ENCODE measurements around the gene SCARB1.

Gene SCARB1

DNA sequence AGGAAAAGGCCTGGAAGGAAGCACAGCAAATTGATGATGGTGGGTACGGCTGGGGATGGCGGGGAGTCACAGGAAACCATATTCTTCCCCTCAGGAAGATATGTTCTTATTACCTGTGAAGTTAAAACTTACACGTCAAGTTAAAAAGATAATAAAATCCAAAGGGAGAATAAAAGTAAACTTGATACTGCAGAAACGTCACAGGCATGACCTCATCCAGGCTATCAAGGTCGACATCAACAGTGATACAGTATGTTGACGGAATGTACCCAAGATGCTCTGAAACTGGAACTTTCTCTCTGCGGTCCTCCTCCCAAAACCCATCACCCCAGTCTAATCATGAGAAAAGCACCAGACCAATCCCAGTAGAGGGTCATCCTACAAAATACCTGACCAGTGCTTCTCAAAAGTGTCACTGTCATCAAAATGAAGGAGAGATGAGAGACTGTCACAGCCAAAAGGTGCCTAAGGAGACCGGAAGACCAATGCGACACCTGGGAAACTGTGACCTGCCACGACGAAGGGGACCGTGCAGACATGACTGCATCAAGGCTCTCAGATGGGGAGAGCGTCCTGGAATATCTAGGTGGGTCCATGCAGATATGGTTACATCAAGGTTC is 74.6 kb downstream of the SCARB1 start:
- DNase-seq (ENCODE audit: extremely low read depth, insufficient read length) = no peak
- Histone ChIP-seq H3K4me3 (replicated peaks; ENCODE audit: low read depth, low read length) (no peak overlapping the region), H3K27me3 (replicated peaks; ENCODE audit: control insufficient read depth, insufficient read depth, low read length) (no peaks in the 10 kb centered on the region), H3K36me3 (ENCODE audit: control insufficient read depth, insufficient read depth, low read length) (peaks cover 37% of the 10 kb centered on the region)
- TF ChIP-seq, protein P1, sequence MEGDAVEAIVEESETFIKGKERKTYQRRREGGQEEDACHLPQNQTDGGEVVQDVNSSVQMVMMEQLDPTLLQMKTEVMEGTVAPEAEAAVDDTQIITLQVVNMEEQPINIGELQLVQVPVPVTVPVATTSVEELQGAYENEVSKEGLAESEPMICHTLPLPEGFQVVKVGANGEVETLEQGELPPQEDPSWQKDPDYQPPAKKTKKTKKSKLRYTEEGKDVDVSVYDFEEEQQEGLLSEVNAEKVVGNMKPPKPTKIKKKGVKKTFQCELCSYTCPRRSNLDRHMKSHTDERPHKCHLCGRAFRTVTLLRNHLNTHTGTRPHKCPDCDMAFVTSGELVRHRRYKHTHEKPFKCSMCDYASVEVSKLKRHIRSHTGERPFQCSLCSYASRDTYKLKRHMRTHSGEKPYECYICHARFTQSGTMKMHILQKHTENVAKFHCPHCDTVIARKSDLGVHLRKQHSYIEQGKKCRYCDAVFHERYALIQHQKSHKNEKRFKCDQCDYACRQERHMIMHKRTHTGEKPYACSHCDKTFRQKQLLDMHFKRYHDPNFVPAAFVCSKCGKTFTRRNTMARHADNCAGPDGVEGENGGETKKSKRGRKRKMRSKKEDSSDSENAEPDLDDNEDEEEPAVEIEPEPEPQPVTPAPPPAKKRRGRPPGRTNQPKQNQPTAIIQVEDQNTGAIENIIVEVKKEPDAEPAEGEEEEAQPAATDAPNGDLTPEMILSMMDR (IDR thresholded peaks at IDR 0.05; ENCODE audit: insufficient read depth, low read length, poor library complexity, severe bottlenecking) = no peak

DNA sequence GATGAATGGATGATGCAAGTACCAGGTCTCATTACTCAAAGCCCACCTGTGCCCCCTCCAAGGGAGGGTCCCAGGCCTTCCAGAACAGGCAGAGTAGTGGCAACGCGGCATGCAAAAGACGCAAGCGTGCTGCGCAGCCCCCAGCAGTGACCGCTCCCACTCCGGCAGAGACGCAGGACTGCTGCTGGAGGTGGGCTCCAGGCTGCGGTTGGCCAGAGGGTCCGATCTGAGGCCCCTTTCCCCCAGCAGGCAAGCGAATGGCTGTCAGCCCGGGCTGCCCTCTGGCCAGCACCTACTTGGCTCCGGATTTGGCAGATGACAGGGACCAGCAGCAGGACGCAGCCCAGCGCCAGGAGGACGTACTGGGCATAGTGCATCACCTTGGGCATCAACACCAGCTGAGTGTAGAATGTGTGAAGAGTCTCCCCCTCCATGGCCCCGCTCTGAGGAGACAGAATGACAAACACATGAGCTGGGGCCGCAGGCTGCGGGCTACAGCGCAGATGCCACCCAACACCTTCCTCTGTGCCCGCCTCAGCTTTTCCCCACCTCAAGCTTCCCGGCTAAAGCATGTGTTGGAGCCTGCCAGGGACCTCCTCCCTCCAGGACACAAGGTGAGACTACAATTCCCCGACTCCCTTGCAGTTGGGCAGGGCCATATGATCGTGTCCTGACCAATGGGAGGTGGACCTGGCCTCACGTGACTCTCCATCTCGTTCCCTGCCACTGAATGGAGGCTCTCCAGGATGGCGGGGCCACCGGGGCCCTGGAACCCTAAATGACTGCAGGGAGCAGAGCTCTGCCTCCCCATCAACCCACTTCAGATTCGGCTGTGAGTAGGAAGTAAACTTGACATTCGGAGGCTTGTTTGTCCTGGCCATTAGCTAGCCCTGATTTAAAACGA is 77.4 kb downstream of the SCARB1 start:
- Histone ChIP-seq H3K4me3 (replicated peaks; ENCODE audit: low read depth, low read length) (no peak overlapping the region), H3K36me3 (ENCODE audit: control insufficient read depth, insufficient read depth, low read length) (peaks cover 38% of the 10 kb centered on the region), H3K27me3 (replicated peaks; ENCODE audit: control insufficient read depth, insufficient read depth, low read length) (no peaks in the 10 kb centered on the region)
- TF ChIP-seq, protein P1 (IDR thresholded peaks at IDR 0.05; ENCODE audit: insufficient read depth, low read length, poor library complexity, severe bottlenecking) = no peak
- DNase-seq (ENCODE audit: extremely low read depth, insufficient read length) = no peak

DNA sequence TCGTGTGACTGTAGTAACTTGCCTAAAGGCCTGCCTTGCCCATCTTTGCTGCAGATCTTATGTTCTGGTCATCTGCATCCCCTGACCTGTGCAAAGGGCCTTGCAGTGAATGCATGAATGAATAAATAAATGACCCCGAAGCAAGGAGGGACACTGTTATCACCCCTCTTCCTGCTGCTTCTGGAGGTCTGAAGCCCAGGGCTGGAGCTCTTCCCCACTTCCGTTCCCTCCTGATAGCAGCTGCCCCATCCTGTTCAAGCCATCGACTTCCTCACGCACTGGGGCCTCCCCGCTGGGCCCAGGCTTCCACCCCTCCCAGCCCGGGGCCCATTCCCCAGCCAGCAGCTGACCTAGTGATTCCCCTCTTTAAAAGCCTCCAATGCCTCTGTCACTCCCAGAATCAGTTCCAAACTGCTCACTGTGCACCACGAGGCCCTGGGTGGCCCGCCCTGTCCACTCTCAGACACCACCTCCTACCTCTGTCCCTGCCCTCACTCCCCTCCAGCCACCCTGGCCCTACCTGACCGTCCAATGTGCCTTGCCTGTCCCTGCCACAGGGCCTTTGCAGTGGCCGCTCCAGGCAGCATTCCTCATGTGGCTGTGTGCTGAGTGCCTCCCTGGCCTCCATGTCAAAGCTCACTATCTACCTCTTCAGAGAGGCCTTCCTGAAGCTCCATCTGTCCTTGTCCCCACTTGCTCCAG is 78.6 kb downstream of the SCARB1 start:
- H3K4me3 ChIP-seq (replicated peaks; ENCODE audit: low read depth, low read length) = no peak overlapping the region
- H3K36me3 ChIP-seq (ENCODE audit: control insufficient read depth, insufficient read depth, low read length) = peaks cover 35% of the 10 kb centered on the region
- TF ChIP-seq, protein P1 (IDR thresholded peaks at IDR 0.05; ENCODE audit: insufficient read depth, low read length, poor library complexity, severe bottlenecking) = no peak
- DNase-seq (ENCODE audit: extremely low read depth, insufficient read length) = no peak
- H3K27me3 ChIP-seq (replicated peaks; ENCODE audit: control insufficient read depth, insufficient read depth, low read length) = no peaks in the 10 kb centered on the region

DNA sequence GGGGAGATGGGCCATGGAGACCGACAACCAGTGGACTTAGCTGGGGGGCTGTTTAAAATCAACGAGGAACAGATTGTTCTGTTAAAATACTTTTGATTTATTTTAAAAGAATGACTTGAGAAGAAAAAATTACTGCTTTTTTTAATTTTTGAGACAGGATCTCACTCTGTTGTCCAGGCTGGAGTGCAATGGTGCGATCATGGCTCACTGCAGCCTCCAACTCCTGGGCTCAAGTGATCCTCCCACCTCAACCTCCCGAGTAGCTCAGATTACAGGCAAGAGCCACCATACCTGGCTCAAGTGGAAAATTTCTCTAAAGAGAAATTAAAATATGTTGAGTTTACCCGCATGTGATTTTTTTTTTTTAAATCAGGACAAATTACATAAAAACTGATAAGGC is 80.6 kb downstream of the SCARB1 start:
- no peak for DNase-seq (ENCODE audit: extremely low read depth, insufficient read length)
- Histone ChIP-seq H3K36me3 (ENCODE audit: control insufficient read depth, insufficient read depth, low read length) (peaks cover 36% of the 10 kb centered on the region), H3K27me3 (replicated peaks; ENCODE audit: control insufficient read depth, insufficient read depth, low read length) (no peaks in the 10 kb centered on the region), H3K4me3 (replicated peaks; ENCODE audit: low read depth, low read length) (no peak overlapping the region)
- TF ChIP-seq, protein P1 (IDR thresholded peaks at IDR 0.05; ENCODE audit: insufficient read depth, low read length, poor library complexity, severe bottlenecking) = no peak

DNA sequence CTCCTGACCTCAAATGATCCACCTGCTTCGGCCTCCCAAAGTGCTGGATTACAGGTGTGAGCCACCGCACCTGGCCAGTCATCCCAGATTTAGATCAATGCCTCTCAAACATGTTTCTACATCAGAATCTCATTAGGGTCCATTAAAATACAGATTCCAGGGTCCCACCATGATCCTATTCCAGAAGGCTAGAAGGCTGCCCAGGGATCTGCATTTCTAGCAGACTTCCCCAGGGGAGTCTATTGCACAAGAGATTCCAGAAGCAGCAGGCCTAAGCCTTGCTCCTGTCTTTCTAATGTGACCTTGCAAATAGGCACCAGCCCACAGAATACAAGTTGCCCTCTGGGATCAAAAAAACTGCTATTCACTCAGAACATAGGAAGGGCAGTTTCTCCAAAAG is 81.5 kb downstream of the SCARB1 start:
- no peak for DNase-seq (ENCODE audit: extremely low read depth, insufficient read length)
- H3K4me3 ChIP-seq (replicated peaks; ENCODE audit: low read depth, low read length) = no peak overlapping the region
- H3K36me3 ChIP-seq (ENCODE audit: control insufficient read depth, insufficient read depth, low read length) = peaks cover 36% of the 10 kb centered on the region
- TF ChIP-seq, protein P1 (IDR thresholded peaks at IDR 0.05; ENCODE audit: insufficient read depth, low read length, poor library complexity, severe bottlenecking) = no peak
- H3K27me3 ChIP-seq (replicated peaks; ENCODE audit: control insufficient read depth, insufficient read depth, low read length) = no peaks in the 10 kb centered on the region

Data from GM06990 (cell line).